HEK293 (cell line): Measurements from ENCODE around the gene TVP23C.

Experiments used
- CTCF ChIP-seq: fragments of 450-650 bp; formaldehyde crosslinking; IDR thresholded peaks from 2 replicates; pipeline ENCODE4 v1.5.1; 2016; ENCODE audit warnings: missing biosample characterization, missing genetic modification characterization
- MYNN ChIP-seq: fragments of 450-650 bp; formaldehyde crosslinking; IDR thresholded peaks from 2 replicates; pipeline ENCODE4 v1.5.1; 2016; ENCODE audit warnings: missing biosample characterization, missing genetic modification characterization, borderline replicate concordance
- YY1 ChIP-seq: fragments of 450-650 bp; formaldehyde crosslinking; IDR thresholded peaks from 2 replicates; pipeline ENCODE4 v1.5.1; 2018; ENCODE audit warnings: missing biosample characterization, missing genetic modification characterization
- ZNF133 ChIP-seq: fragments of 450-650 bp; formaldehyde crosslinking; IDR thresholded peaks from 2 replicates; pipeline ENCODE4 v1.5.1; 2016; ENCODE audit warnings: missing biosample characterization, missing genetic modification characterization
- ZNF274 ChIP-seq, 2 experiments: fragments of 200-500 bp in 1 of 2; fragments of 450-650 bp in 1 of 2; sonication (Bioruptor generic) in 1 of 2; formaldehyde crosslinking in 1 of 2; IDR thresholded peaks; 2 replicates each; pipeline versions ENCODE4 v1.5.1 to v1.6.1; 2014 to 2016; ENCODE audit warnings: borderline replicate concordance in 1 of 2, inconsistent platforms in 1 of 2, low read length in 1 of 2, missing biosample characterization in 1 of 2, missing genetic modification characterization in 1 of 2
- ZNF785 ChIP-seq: fragments of 450-650 bp; formaldehyde crosslinking; IDR thresholded peaks from 2 replicates; pipeline ENCODE4 v1.5.1; 2016; ENCODE audit warnings: missing biosample characterization, missing genetic modification characterization
- ZSCAN4 ChIP-seq: fragments of 450-650 bp; formaldehyde crosslinking; IDR thresholded peaks from 2 replicates; pipeline ENCODE4 v1.5.1; 2017; ENCODE audit warnings: missing biosample characterization, missing genetic modification characterization

DNA sequence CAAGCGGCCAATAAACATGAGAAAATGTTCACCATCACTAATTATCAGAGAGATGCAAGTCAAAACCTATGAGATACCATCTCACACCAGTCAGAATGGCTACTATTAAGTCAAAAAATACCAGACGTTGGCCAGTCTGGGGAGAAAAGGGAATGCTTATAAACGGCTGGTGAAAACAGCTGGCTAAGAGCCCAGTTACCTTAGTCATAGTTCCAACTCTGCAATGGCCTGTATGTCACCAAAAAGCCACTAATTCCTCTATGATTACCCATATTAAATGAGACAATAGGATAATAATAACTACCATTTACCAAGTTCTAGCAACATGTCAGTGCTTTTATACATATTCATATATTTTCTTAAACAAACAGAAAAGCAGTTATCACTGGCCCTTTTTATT lies 52.9 kb downstream of the TVP23C start:
- TF ChIP-seq MYNN (tag by site-specific recombination) (no peak), ZNF785 (tag by site-specific recombination) (no peak), CTCF (tag by site-specific recombination) (no peak), YY1 (no peak), ZNF274 (IDR thresholded peaks at IDR 0.05; ENCODE audit: low read length) (no peak), ZNF274 (tag by site-specific recombination; IDR thresholded peaks at IDR 0.05; ENCODE audit: borderline replicate concordance) (no peak), ZNF133 (tag by site-specific recombination) (no peak), ZSCAN4 (tag by site-specific recombination) (no peak)
